ENCODE measurements around the gene NKX1-1.

NKX1-1 gene

GRCh38 chr4:1359976-1360375 lies 46.3 kb downstream of the NKX1-1 start:
- no peak for DNase-seq (ENCODE audit: low read depth)

- DNase-seq (ENCODE audit: low read depth), result no peak
These were observed 47.1 kb downstream of the NKX1-1 start for GRCh38 chr4:1359144-1359501.

GRCh38 chr4:1358421-1359143 lies 47.7 kb downstream of the NKX1-1 start:
- DNase-seq (ENCODE audit: low read depth), result no peak

GRCh38 chr4:1357356-1358248 lies 48.6 kb downstream of the NKX1-1 start:
- no peak for DNase-seq (ENCODE audit: low read depth)

- DNase-seq (ENCODE audit: low read depth), result peak; percentile 16
These were observed 49.9 kb downstream of the NKX1-1 start for GRCh38 chr4:1356181-1356998.

- DNase-seq (ENCODE audit: low read depth), result no peak
These were observed 50.9 kb downstream of the NKX1-1 start for GRCh38 chr4:1355378-1355777.

GRCh38 chr4:1354983-1355275 lies 51.3 kb downstream of the NKX1-1 start:
- no peak for DNase-seq (ENCODE audit: low read depth)

- no peak for DNase-seq (ENCODE audit: low read depth)
These were observed 51.9 kb downstream of the NKX1-1 start for GRCh38 chr4:1354136-1354982.

GRCh38 chr4:1353186-1354055 lies 52.8 kb downstream of the NKX1-1 start:
- DNase-seq (ENCODE audit: low read depth), result no peak

Data from activated T-cell treated with anti-CD3 and anti-CD28 coated beads for 24 hours (primary cell).